Ovary (tissue), 3 donors: ENCODE data around the gene GDAP1L1.

ENCODE experiments used
- CTCF ChIP-seq, 3 donors: fragments of 450-650 bp in 2 of 3; fragments of 200-600 bp in 1 of 3; IDR thresholded peaks; one replicate each; pipeline versions ENCODE4 v1.5.1 to v1.8.0; 2016 to 2022; ENCODE audit warnings: antibody characterized with exemption in 3 of 3, mild to moderate bottlenecking in 1 of 3
- POLR2A ChIP-seq: fragments of 450-650 bp; IDR thresholded peaks from one replicate; pipeline ENCODE4 v1.6.1; 2017; ENCODE audit warnings: antibody characterized with exemption, mild to moderate bottlenecking, moderate library complexity
- donor health status: DM: no; HTN: no; CAD: no.

- no peak for TF ChIP-seq CTCF (IDR thresholded peaks at IDR 0.05)
- TF ChIP-seq POLR2A = no peak
These were observed 8.8 kb downstream of the GDAP1L1 start for GRCh38 chr20:44255942-44256341.
